IMR-90 (cell line): ENCODE results near the gene ERC2. TPM values are rescaled to one million over a fixed set of nuclear protein-coding genes. Genes with fewer than 3 reads are reported as not detected.

ENCODE experiments used
- ATAC-seq: fragments of 200-7000 bp; cut with Tn5 transposase; 2 replicates; pipeline ENCODE4 v1.9.1; 2020; ENCODE audit warnings: low read depth, mild to moderate bottlenecking, moderate library complexity
- BruUV-seq: library from RNA; stranded (reverse); fragments of 400-500 nt; replicated peaks from 2 replicates; lab custom pipeline; 2021; lab: Mats Ljungman, UMichigan
- CTCF ChIA-PET: fragments of 300-600 bp; formaldehyde crosslinking; extraction: SDS; loops from one replicate; lab custom pipeline; 2021; ENCODE audit warnings: antibody characterized with exemption; lab: Yijun Ruan, JAX
- POLR2A ChIA-PET: fragments of 300-600 bp; sonication (Branson Sonifier 250); formaldehyde crosslinking; loops from one replicate; lab custom pipeline; 2022; ENCODE audit warnings: antibody characterized with exemption; ENCODE audit not compliant: unreplicated experiment; lab: Charles Lee
- DNase-seq: peaks from one replicate; pipeline ENCODE4 v3.0.0; 2013
- H2AFZ ChIP-seq: replicated peaks from 2 replicates; pipeline ENCODE3; 2013; ENCODE audit warnings: low read length, mild to moderate bottlenecking; ENCODE audit not compliant: poor library complexity
- H2AK5ac ChIP-seq: 2 replicates; pipeline ENCODE4 v1.6.1; 2013; ENCODE audit warnings: low read depth, low read length, inconsistent platforms
- H2AK9ac ChIP-seq: replicated peaks from 2 replicates; pipeline ENCODE3; 2013; ENCODE audit warnings: mild to moderate bottlenecking, low read depth, low read length, moderate library complexity; ENCODE audit not compliant: poor library complexity
- H2BK120ac ChIP-seq: 2 replicates; pipeline ENCODE4 v1.6.1; 2013; ENCODE audit warnings: low read depth, low read length, inconsistent platforms
- H2BK15ac ChIP-seq: 3 replicates; pipeline ENCODE4 v1.6.1; 2013; ENCODE audit warnings: low read depth, low read length, inconsistent platforms
- H2BK20ac ChIP-seq: 2 replicates; pipeline ENCODE4 v1.6.1; 2013; ENCODE audit warnings: low read depth, mild to moderate bottlenecking, inconsistent platforms, low read length, moderate library complexity
- H2BK5ac ChIP-seq: 2 replicates; pipeline ENCODE4 v1.6.1; 2013; ENCODE audit warnings: mild to moderate bottlenecking, low read depth, low read length, inconsistent platforms; ENCODE audit not compliant: poor library complexity, severe bottlenecking
- H3K14ac ChIP-seq: replicated peaks from 2 replicates; pipeline ENCODE4 v1.6.1; 2013; ENCODE audit warnings: low read depth, low read length, inconsistent platforms
- H3K18ac ChIP-seq: 2 replicates; pipeline ENCODE4 v1.6.1; 2013; ENCODE audit warnings: low read depth, low read length, control low read depth
- H3K23ac ChIP-seq: 2 replicates; pipeline ENCODE4 v1.6.1; 2013; ENCODE audit warnings: low read depth, low read length, inconsistent platforms
- H3K27ac ChIP-seq: 2 replicates; pipeline ENCODE4 v1.5.1; 2013; ENCODE audit warnings: mild to moderate bottlenecking, control low read depth, low read length; ENCODE audit not compliant: insufficient read depth
- H3K27me3 ChIP-seq: 2 replicates; pipeline ENCODE4 v1.6.1; 2013; ENCODE audit warnings: low read length; ENCODE audit not compliant: control insufficient read depth, insufficient read depth
- H3K36me3 ChIP-seq: 2 replicates; pipeline ENCODE4 v1.6.1; 2013; ENCODE audit warnings: low read length, mixed read lengths; ENCODE audit not compliant: control insufficient read depth, insufficient read depth
- H3K4ac ChIP-seq: 2 replicates; pipeline ENCODE4 v1.6.1; 2013; ENCODE audit warnings: low read depth, low read length, inconsistent platforms
- H3K4me1 ChIP-seq: 2 replicates; pipeline ENCODE4 v1.6.1; 2013; ENCODE audit warnings: low read length, mixed read lengths; ENCODE audit not compliant: control insufficient read depth, insufficient read depth
- H3K4me2 ChIP-seq: 2 replicates; pipeline ENCODE4 v1.6.1; 2013; ENCODE audit warnings: low read depth, mild to moderate bottlenecking, control low read depth, low read length, moderate library complexity
- H3K4me3 ChIP-seq: 2 replicates; pipeline ENCODE4 v1.5.1; 2013; ENCODE audit warnings: low read depth, mild to moderate bottlenecking, control low read depth, low read length, moderate library complexity; ENCODE audit not compliant: insufficient read depth
- H3K56ac ChIP-seq: 2 replicates; pipeline ENCODE4 v1.6.1; 2013; ENCODE audit warnings: low read length, inconsistent platforms; ENCODE audit not compliant: insufficient read depth; ENCODE audit errors: extremely low read depth
- H3K79me1 ChIP-seq, 2 experiments: 2 replicates each; pipeline ENCODE4 v1.6.1; 2013; ENCODE audit warnings: low read length in 2 of 2, inconsistent platforms in 1 of 2, low read depth in 1 of 2
- H3K9ac ChIP-seq: 2 replicates; pipeline ENCODE4 v1.6.1; 2013; ENCODE audit warnings: low read depth, low read length, control low read depth
- H3K9me1 ChIP-seq: 2 replicates; pipeline ENCODE4 v1.6.1; 2013; ENCODE audit warnings: low read length, inconsistent platforms; ENCODE audit not compliant: insufficient read depth
- H3K9me3 ChIP-seq: 2 replicates; pipeline ENCODE4 v1.6.1; 2013; ENCODE audit warnings: low read length; ENCODE audit not compliant: control insufficient read depth, insufficient read depth
- H4K20me1 ChIP-seq: 2 replicates; pipeline ENCODE4 v1.6.1; 2013; ENCODE audit warnings: low read length, inconsistent platforms; ENCODE audit not compliant: insufficient read depth
- H4K5ac ChIP-seq: 2 replicates; pipeline ENCODE4 v1.6.1; 2013; ENCODE audit warnings: mild to moderate bottlenecking, low read depth, low read length, control low read depth
- H4K8ac ChIP-seq, 2 experiments: 2 replicates each; pipeline ENCODE4 v1.6.1; 2013; ENCODE audit warnings: low read depth in 2 of 2, low read length in 2 of 2, control low read depth in 1 of 2, inconsistent platforms in 1 of 2
- H4K91ac ChIP-seq: 2 replicates; pipeline ENCODE4 v1.6.1; 2013; ENCODE audit warnings: low read depth, low read length, inconsistent platforms; ENCODE audit not compliant: insufficient read depth
- MAZ ChIP-seq: IDR thresholded peaks from 2 replicates; pipeline ENCODE4 v1.6.1; 2012; ENCODE audit warnings: low read depth, mild to moderate bottlenecking, low read length, improper control_type of control experiment, moderate library complexity, borderline replicate concordance
- NFE2L2 ChIP-seq: fragments of 150-350 bp; IDR thresholded peaks from 2 replicates; pipeline ENCODE4 v1.6.1; 2016; ENCODE audit warnings: low read depth, mild to moderate bottlenecking, low read length
- WGBS, 2 experiments: methylation state at CpG; one replicate each; pipeline versions ENCODE4 v1.1.5 to v1.1.7; 2013; ENCODE audit warnings: missing lambda C conversion rate in 2 of 2; ENCODE audit not compliant: insufficient read length in 1 of 2; ENCODE audit errors: extremely low coverage in 2 of 2; 5-methylcytosine and 5-hydroxymethylcytosine counted together
- dilution Hi-C: fragments of 300-500 bp; cut with HindIII; formaldehyde crosslinking; loops from one replicate; pipeline ENCODE4 v1.14.3; 2018; ENCODE audit warnings: low sequenced_read_pairs; ENCODE audit not compliant: unreplicated experiment
- in situ Hi-C: fragments of 300-500 bp; cut with MboI; formaldehyde crosslinking; loops from 3 replicates; pipeline ENCODE4 v1.14.3; 2019; ENCODE audit warnings: low sequenced_read_pairs, inconsistent platforms, mixed read lengths
- intact Hi-C: fragments of 100-400 bp; cut with micrococcal nuclease; formaldehyde crosslinking; loops from 2 replicates; pipeline ENCODE4 v1.10.0; 2022
- polyA plus RNA-seq, 3 experiments: library from polyadenylated mRNA; depleted of rRNA; stranded (reverse); fragments of >200 nt; gene quantifications; 2 replicates each; pipeline ENCODE4 v1.2.3, GENCODE V29; 2012; ENCODE audit warnings: low replicate concordance in 1 of 3
- total RNA-seq: library from RNA; depleted of rRNA; stranded (reverse); fragments of >200 nt; gene quantifications from 2 replicates; pipeline ENCODE4 v1.2.3, GENCODE V29; 2012

ERC2 gene
- total and polyA plus RNA-seq, 2 of the 4 experiments (the other 2 are of a cell fraction) = 0.17 to 0.18 TPM

DNA sequence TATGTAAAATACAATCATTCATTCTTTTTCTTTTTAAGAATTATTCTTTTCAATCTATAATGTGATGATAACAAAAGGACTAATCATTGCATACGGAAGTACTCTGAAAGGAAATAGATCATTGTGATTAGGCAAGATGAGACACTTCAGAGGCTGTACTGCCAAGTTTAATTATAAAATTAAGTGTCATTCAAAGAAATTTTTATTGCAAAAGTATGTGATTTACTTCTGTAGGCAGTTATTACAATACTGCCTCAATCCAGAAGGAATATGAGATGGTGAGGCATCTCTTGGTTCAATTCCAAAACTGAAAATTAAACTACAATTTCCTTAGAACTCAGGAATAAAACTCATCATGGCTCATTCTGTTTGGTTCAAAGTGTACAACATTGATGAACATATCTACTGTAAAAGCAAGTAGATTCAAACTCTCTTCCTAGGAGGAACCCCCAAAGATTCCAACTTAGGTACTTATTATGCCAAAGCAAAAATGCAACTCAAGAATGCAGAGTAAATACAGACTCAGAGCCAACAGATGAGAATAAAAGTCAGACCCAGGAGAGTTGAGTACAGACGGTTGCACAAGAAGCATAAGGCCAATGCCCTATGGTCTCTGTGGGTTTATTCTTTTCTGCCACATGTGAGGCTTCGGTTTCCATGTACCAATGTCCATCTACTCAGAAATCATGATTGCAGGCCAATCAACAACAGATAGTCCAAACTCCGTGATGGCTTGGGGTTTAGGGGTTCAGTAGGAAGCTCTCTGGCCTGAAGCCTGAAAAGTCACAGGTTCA, 862.6 kb downstream of the ERC2 start:
- no peak overlapping the region for H2BK15ac ChIP-seq
- peak; percentile 22 for DNase-seq
- H3K4me2 ChIP-seq = no peak overlapping the region
- H3K14ac ChIP-seq = no peak overlapping the region
- no peak overlapping the region for H4K91ac ChIP-seq
- H2BK120ac ChIP-seq = no peak overlapping the region
- no peak overlapping the region for H2BK5ac ChIP-seq
- no peak overlapping the region for H2AK9ac ChIP-seq
- H4K20me1 ChIP-seq = no peaks in the 10 kb centered on the region
- no peaks in the 10 kb centered on the region for H3K36me3 ChIP-seq
- no CpG with 5 or more reads among the region's 4 CpGs for WGBS, 2 experiments
- no peak overlapping the region for H3K23ac ChIP-seq
- BruUV-seq = no TSS peak
- no peak overlapping the region for H3K27ac ChIP-seq
- H3K9ac ChIP-seq = no peak overlapping the region
- H3K9me3 ChIP-seq = no peaks in the 10 kb centered on the region
- no peak overlapping the region for H4K5ac ChIP-seq
- dilution Hi-C loops (no loop called here), intact Hi-C loops (no loop called here), in situ Hi-C loops (no loop called here)
- 0 out of 2 replicates have a peak, but pooled peaks have one; percentile 40 for ATAC-seq
- H3K4me1 ChIP-seq = no peaks in the 10 kb centered on the region
- TF ChIP-seq NFE2L2 (no peak), MAZ (no peak)
- no peak overlapping the region for H3K4ac ChIP-seq
- H3K4me3 ChIP-seq = no peak overlapping the region
- ChIA-PET CTCF (no interaction called here), POLR2A (no interaction called here)
- H2AK5ac ChIP-seq = no peak overlapping the region
- H3K79me1 ChIP-seq = no peaks in the 10 kb centered on the region
- H2BK20ac ChIP-seq = no peak overlapping the region
- H3K18ac ChIP-seq = no peak overlapping the region
- no peaks in the 10 kb centered on the region for H3K9me1 ChIP-seq
- no peak overlapping the region for H4K8ac ChIP-seq
- no peak overlapping the region for H2AFZ ChIP-seq
- peaks cover 3% of the 10 kb centered on the region for H3K27me3 ChIP-seq
- H3K56ac ChIP-seq = no peak overlapping the region
